Fibroblast of pulmonary artery (primary cell): ENCODE measurements around the gene HSPA13.
A peak's percentile ranks its signal among the peaks of the same experiment; 100 is the strongest.

ENCODE experiments used
- DNase-seq: peaks from one replicate; pipeline ENCODE4 v3.0.0-alpha.2; 2010; ENCODE audit warnings: low read depth
- H3K4me3 ChIP-seq: replicated peaks from 2 replicates; pipeline ENCODE4 v1.5.1; 2011; ENCODE audit warnings: low read depth, mild to moderate bottlenecking, control low read depth, low read length, moderate library complexity
- TF ChIP-seq, protein P1 (sequence below): IDR thresholded peaks from 2 replicates; pipeline ENCODE4 v1.5.1; 2011; ENCODE audit warnings: mild to moderate bottlenecking, control low read depth, low read length, inconsistent platforms; ENCODE audit errors: missing control alignments

HSPA13 gene

DNA sequence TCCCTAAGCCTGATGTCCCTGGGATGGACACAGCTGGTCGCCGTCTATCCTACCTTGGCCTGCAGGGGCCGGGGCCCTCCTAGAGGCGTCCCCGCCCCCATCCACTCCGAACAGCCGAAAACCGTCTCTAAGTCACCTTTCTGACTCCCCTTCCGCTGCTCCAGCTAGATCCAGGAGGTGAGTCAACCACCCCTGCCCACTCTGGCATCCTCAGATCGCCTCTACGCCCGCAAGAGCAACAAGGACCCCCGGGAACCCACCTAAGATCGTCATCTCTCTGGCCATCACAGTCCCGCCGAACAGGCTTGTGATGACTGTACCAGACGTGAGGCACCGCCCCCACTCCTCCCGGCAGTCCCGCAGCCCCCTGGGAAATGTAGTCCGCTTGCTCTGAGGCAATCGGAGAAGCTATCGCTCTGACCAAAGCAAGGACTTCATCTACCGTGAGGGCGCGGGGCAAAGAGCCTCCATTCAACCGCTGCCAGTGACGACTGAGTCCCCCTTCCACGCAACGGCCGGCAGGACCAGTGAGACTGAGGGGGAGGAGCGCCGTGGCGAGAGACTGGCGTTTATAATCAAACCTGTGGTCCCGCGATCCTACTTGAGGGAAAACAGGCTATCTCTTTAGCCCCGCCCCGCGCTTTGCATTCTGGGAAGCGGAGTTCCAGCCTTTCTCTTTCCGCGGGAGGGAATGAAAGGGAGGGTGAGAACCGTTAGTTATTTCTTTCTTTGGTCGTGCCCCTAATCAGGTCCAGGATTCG, at the start of gene HSPA13:
Gene HSPA13, minus strand, starts transcription at position 312 of the 761 bp plus-strand sequence. Its CDS starts 27 bp downstream, at position 285.
- H3K4me3 ChIP-seq = peak within 1 kb of the TSS; percentile 86
- peak; percentile 100 for DNase-seq
- TF ChIP-seq, protein P1, sequence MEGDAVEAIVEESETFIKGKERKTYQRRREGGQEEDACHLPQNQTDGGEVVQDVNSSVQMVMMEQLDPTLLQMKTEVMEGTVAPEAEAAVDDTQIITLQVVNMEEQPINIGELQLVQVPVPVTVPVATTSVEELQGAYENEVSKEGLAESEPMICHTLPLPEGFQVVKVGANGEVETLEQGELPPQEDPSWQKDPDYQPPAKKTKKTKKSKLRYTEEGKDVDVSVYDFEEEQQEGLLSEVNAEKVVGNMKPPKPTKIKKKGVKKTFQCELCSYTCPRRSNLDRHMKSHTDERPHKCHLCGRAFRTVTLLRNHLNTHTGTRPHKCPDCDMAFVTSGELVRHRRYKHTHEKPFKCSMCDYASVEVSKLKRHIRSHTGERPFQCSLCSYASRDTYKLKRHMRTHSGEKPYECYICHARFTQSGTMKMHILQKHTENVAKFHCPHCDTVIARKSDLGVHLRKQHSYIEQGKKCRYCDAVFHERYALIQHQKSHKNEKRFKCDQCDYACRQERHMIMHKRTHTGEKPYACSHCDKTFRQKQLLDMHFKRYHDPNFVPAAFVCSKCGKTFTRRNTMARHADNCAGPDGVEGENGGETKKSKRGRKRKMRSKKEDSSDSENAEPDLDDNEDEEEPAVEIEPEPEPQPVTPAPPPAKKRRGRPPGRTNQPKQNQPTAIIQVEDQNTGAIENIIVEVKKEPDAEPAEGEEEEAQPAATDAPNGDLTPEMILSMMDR = no peak

- no peak for DNase-seq
- no peak overlapping the region for H3K4me3 ChIP-seq
- TF ChIP-seq, protein P1 = no peak
These were observed 36.0 kb upstream of the HSPA13 start for GRCh38 chr21:14418920-14419319.

GRCh38 chr21:14414932-14415508, 32.1 kb upstream of the HSPA13 start:
- TF ChIP-seq, protein P1 = no peak
- no peak overlapping the region for H3K4me3 ChIP-seq
- DNase-seq = no peak

- no peak for DNase-seq
- TF ChIP-seq, protein P1 = no peak
- H3K4me3 ChIP-seq = no peak overlapping the region
These were observed 23.0 kb upstream of the HSPA13 start for GRCh38 chr21:14405962-14406361.

DNA sequence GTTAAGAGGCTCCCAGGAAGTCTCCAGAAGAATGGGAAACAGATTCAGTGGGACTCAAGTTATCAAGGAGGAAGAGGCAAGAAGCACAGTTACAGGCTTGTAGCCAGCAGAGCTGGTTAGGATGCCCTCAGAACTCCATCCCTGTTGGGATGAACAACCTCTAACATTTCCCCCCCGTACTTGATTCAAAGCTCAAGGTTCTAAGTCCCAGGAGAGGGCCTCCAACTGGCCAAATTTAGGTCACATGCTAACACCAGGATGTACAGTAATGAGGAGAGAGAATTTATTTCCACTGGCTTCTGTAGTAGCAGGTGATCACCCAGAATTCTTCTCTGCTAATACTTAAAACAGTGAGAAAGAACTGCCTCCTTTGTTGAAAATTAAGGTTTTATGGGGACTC, 22.3 kb upstream of the HSPA13 start:
- DNase-seq = no peak
- TF ChIP-seq, protein P1 = no peak

DNA sequence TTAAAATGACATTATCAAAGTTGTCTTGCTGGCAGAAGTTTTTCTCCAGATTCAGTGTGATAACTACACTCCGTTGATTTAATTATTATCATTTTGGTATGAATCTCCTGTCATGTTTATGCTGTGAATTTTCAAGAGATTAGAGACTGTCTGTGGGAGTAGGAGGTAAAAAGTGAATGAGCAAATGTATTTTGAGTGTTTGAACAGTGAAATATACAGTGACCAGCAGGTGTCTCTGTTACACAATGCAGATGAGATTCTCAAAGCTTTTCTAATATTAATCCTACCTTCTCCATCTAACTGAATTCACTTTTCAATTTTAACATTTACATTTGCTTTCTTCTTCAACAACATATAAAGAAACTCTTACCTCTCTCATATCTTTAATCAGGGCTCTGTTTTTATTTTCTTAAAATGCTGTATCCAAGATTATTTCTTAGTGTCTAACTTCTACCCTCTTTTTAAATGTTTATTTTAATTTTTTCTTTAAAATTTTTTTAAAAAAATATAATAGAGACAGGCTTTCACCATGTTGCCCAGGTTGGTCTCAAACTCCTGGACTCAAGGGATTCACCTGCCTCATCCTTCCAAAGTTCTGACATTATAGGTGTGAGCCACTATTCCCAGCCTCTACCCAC, 20.9 kb upstream of the HSPA13 start:
- no peak overlapping the region for H3K4me3 ChIP-seq
- peak; percentile 64 for DNase-seq
- TF ChIP-seq, protein P1 = peak; percentile 63

More for the DNA sequence above, 22.3 kb upstream of the HSPA13 start:
- no peak overlapping the region for H3K4me3 ChIP-seq
